SW480 (cell line): Measurements from ENCODE around the gene HHATL.
A peak's percentile ranks its signal among the peaks of the same experiment; 100 is the strongest.
"Not testable (repeated sequence)": the region's sequence is repeated elsewhere in the genome, so short reads cannot be mapped to it uniquely, and the experiment has no call there.

Experiments used
- DNase-seq: peaks from one replicate; pipeline ENCODE4 v3.0.0-alpha.2; 2016; ENCODE audit warnings: low spot score

Gene HHATL

GRCh38 chr3:42733501-42734262, 31.1 kb upstream of the HHATL start:
- DNase-seq, result no peak

DNA sequence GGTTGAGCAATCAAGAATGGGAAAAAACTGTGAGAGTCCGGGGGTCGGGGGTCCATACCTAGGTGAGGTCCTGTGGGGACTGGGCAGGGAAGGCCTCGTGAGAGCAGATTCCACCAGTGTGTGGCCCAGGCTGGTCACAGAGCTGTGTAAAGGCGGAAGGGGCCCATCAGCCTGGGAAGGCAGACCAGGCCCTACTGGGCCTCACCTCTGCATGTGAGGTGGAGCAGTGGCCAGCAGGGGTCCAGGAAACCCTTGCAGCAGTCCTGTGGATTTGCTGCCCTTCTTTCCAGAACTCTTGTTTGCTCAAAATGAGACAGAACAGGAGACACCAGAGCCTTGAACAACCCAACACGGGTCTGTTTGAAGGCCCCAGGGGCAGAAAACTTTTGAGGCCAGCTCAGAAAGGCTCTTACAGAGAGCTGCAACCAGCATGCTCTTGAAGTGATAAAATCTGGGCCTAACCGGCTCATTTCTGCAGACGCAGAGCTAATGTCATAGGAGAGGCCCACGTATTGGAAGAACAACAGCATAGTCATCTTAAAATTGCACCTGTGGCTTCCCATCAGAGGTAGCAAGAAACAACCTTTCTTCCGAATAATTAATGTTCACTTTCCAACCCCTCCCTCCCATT, 30.3 kb upstream of the HHATL start:
- DNase-seq, result no peak

GRCh38 chr3:42732196-42732828, 29.7 kb upstream of the HHATL start:
- DNase-seq, result peak; percentile 26

DNA sequence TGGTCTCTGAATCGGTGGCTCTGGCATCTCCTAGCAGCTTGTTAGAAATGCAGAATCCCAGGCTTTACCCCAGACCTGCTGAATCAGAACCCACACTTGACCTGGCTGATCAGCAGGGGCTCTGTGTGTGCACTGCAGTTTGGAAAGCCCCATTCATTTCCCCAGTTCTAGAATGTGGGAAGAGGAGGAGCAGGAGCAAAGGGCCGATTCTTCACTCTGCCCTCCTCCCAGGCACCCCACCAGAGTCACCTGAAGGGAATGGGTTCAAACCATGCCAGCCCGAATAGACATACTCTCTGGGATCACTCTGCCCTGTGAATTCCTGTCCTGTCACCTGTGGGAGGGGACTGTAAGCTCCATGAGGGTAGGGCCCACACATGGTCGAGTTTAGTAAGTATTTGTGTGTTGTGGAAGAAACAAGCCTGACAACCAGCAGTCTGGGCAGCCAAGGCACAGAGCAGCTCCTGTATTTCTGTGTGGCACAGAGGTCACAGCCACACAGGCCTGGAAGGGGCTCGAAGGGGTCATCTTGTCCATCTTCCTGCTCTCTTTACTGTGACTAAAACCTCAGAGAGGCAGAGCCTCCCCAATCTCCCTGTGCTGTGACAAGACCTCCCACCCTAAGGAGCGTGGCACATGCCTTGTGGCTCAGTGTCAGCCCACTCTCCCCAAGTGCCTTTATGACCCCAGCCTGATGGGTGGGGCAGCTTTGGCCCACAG, 29.0 kb upstream of the HHATL start:
- DNase-seq, result no peak

DNA sequence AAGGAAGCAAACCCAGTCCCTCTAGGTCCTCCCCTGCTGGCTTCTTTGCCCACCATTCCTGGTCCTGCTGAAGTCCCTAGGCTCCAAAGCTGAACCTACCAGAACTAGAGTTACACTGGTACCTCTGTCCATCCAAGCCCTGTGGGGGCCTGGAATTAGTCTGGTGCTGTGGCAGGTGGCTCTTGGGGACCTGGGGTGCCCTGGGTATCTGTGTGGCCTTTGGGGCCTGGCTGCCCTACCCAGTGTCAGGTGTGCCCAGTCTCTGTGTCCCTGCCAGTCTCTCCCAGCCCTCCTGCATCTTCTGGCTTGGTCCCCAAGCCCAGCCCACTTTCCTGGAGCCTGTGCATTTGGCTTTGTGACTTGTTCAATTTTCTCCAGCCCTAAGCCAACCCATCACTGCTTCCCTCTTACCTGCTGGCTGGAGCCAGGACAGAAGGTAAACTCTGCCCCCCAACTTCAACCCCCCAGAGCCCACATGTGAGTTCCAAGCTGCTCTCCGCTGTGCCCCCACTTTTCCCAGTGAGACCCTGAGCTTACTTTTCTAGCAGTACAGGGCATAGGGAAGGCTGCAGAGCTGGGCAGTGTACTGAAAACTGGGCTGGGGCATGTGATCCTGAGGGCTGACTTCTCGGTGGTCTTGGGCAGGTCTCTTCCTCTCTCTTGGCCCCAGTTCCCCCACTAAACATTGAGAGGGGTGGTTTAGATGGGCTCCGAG, 28.3 kb upstream of the HHATL start:
- no peak for DNase-seq

GRCh38 chr3:42730294-42730693, 27.7 kb upstream of the HHATL start:
- no peak for DNase-seq

- no peak for DNase-seq
Measured at GRCh38 chr3:42729404-42730145, 27.0 kb upstream of the HHATL start.

DNA sequence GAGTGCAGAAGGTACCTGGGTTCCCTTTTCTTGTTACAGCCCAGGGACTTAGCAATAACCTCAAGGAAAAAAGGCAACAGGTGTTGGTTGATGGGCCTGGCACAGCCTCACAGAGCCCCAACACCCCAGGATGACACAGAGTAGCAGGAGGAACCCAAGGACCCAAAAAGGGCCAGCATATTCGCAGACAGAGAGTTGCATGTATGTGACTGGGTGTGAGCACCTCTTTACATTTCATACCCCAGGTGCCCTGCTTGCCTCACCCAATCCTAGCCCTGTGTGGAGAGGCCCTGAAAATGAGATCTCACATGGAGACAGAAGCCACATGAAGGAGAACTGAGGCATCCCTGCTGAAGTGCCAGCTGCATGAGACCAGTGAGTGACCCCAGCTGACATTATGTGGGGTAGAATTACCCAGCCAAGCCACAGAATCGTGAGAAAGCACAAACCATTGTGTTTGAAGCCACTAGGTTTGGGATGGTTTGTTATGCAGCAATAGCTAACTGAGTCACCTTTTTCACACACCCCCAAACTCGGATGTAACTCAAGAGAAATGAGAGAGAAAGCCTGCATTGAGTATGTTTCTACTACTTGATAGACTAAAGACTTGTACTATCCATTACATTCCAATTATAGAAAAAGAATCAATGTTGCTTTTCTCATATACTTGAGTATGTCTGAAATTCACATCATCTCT, 26.2 kb upstream of the HHATL start:
- DNase-seq, result no peak

GRCh38 chr3:42728056-42728455, 25.5 kb upstream of the HHATL start:
- DNase-seq, result no peak

- DNase-seq, result no peak
Measured at GRCh38 chr3:42725454-42725853, 22.9 kb upstream of the HHATL start.

DNA sequence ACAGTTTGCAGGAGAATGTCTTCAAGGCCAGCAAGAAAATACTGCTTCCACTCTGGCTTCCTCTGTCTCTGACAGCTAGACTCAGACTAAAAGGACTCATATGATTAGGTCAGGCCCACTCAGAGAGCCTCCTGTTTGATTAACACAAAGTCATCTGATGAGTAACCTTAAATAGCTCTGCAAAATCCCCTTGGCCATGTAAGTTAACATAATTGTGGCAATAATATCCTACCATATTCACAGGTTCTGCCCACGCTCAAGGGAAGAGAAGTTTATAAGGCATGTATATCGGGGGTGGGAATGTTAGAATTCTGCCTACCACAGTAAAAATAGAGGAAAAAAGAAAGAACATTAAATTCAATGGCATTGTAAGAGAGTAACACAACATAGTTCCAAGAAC, 20.6 kb upstream of the HHATL start:
- no peak for DNase-seq

DNA sequence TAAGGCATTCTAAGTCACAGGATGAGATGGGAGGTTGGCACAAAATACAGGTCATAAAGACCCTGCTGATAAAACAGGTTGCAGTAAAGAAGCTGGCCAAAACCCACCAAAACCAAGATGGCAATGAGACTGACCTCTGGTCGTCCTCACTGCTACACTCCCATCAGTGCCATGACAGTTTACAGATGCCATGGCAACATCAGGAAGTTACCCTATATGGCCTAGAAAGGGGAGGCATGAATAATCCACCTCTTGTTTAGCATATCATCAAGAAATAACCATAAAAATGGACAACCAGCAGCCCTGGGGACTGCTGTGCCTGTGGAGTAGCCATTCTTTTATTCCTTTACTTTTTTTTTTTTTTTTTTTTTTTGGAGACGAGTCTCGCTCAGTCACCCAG, 19.8 kb upstream of the HHATL start:
- DNase-seq, result not testable (repeated sequence)

GRCh38 chr3:42721690-42722089, 19.1 kb upstream of the HHATL start:
- DNase-seq, result no peak

- no peak for DNase-seq
Measured at GRCh38 chr3:42720126-42720525, 17.5 kb upstream of the HHATL start.

DNA sequence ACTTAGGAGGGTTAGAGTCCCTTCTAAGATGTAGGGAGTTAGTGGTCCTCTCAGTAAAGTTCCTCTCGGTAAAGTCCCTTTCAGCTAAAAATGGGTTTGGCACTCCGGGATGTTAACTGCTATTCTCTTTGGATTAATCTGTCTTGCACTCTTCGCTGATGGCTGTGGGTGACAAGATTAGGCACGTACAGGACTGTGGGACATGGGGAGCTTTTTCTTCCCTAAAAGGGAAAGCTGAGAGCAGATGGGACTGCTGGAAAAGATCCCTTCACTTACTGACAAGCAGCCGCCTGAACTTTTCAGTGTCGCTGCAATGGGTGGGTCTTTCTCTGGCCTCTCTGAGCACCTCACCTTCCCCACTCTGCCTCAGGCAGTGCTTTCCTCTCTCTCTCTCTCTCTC, 16.4 kb upstream of the HHATL start:
- DNase-seq, result no peak

DNA sequence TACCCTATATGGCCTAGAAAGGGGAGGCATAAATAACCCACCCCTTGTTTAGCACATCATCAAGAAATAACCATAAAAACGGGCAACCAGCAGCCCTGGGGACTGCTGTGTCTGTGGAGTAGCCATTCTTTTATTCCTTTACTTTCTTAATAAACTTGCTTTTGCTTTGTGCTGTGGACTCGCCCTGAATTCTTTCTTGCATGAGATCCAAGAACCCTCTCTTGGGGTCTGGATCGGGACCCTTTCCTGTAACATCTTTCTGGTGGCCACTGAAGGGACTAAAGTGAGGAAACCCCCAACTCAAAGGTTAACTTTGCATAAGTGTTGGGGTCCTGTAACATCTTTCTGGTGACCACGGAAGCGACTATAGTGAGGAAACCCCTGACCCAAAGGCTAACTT, 15.7 kb upstream of the HHATL start:
- no peak for DNase-seq

GRCh38 chr3:42717306-42717705, 14.7 kb upstream of the HHATL start:
- no peak for DNase-seq

GRCh38 chr3:42714171-42714852, 11.7 kb upstream of the HHATL start:
- DNase-seq, result no peak

- no peak for DNase-seq
Measured at GRCh38 chr3:42713747-42714146, 11.1 kb upstream of the HHATL start.

GRCh38 chr3:42712688-42713372, 10.2 kb upstream of the HHATL start:
- no peak for DNase-seq
